Nephron (organoid): ENCODE data around the gene KIAA2012.

ENCODE experiments used
- H3K27ac Mint-ChIP-seq, 3 experiments: 2 replicates each; pipeline ENCODE4 v1.8.0; 2020; ENCODE audit warnings: mixed read lengths in 3 of 3, mild to moderate bottlenecking in 2 of 3, moderate library complexity in 1 of 3
- H3K27me3 Mint-ChIP-seq: 2 replicates; pipeline ENCODE4 v1.8.0; 2021; ENCODE audit warnings: low read depth, mild to moderate bottlenecking, moderate library complexity, mixed read lengths
- H3K36me3 Mint-ChIP-seq: 2 replicates; pipeline ENCODE4 v1.8.0; 2020; ENCODE audit warnings: low read depth, mixed read lengths
- H3K4me1 Mint-ChIP-seq: 2 replicates; pipeline ENCODE4 v1.8.0; 2020; ENCODE audit warnings: mixed read lengths
- H3K4me3 Mint-ChIP-seq, 3 experiments: 2 replicates each; pipeline ENCODE4 v1.8.0; 2020; ENCODE audit warnings: mild to moderate bottlenecking in 3 of 3, mixed read lengths in 3 of 3, moderate library complexity in 2 of 3
- H3K9me3 Mint-ChIP-seq: 2 replicates; pipeline ENCODE4 v1.8.0; 2020; ENCODE audit warnings: mixed read lengths
- CTCF ChIP-seq, 3 experiments: fragments of 200-600 bp; sonication (generic); IDR thresholded peaks; one replicate each; pipeline ENCODE4 v1.5.0; 2021; ENCODE audit warnings: antibody characterized with exemption in 3 of 3; ENCODE audit not compliant: unreplicated experiment in 3 of 3

KIAA2012 gene

GRCh38 chr2:202046572-202046971 is 26.5 kb upstream of the KIAA2012 start:
- peaks cover 53% of the 10 kb centered on the region for H3K4me1 Mint-ChIP-seq
- H3K27ac Mint-ChIP-seq = peak overlapping the region in 1 of 3 experiments; percentile 24
- no peaks in the 10 kb centered on the region for H3K36me3 Mint-ChIP-seq
- H3K27me3 Mint-ChIP-seq = no peaks in the 10 kb centered on the region
- H3K4me3 Mint-ChIP-seq = no peak overlapping the region
- TF ChIP-seq CTCF (IDR thresholded peaks at IDR 0.05; ENCODE audit: unreplicated experiment in 3 of 3) = no peak
- H3K9me3 Mint-ChIP-seq = no peaks in the 10 kb centered on the region

- Mint-ChIP-seq H3K27me3 (peaks cover 3% of the 10 kb centered on the region), H3K9me3 (no peaks in the 10 kb centered on the region), H3K4me3 (no peak overlapping the region), H3K36me3 (no peaks in the 10 kb centered on the region), H3K27ac (no peak overlapping the region), H3K4me1 (peaks cover 45% of the 10 kb centered on the region)
- no peak for TF ChIP-seq CTCF (IDR thresholded peaks at IDR 0.05; ENCODE audit: unreplicated experiment in 3 of 3)
Measured at GRCh38 chr2:202049092-202049728, 23.8 kb upstream of the KIAA2012 start.

- H3K4me1 Mint-ChIP-seq = peaks cover 39% of the 10 kb centered on the region
- no peak overlapping the region for H3K4me3 Mint-ChIP-seq
Measured at GRCh38 chr2:202049840-202050239, 23.2 kb upstream of the KIAA2012 start.

GRCh38 chr2:202050652-202051051 is 22.4 kb upstream of the KIAA2012 start:
- no peak overlapping the region for H3K27ac Mint-ChIP-seq
- H3K27me3 Mint-ChIP-seq = peaks cover 3% of the 10 kb centered on the region
- H3K4me3 Mint-ChIP-seq = no peak overlapping the region
- peaks cover 34% of the 10 kb centered on the region for H3K4me1 Mint-ChIP-seq
- no peaks in the 10 kb centered on the region for H3K36me3 Mint-ChIP-seq
- no peaks in the 10 kb centered on the region for H3K9me3 Mint-ChIP-seq
- no peak for TF ChIP-seq CTCF (IDR thresholded peaks at IDR 0.05; ENCODE audit: unreplicated experiment in 3 of 3)

More at GRCh38 chr2:202049840-202050239, 23.2 kb upstream of the KIAA2012 start:
- Mint-ChIP-seq H3K36me3 (no peaks in the 10 kb centered on the region), H3K9me3 (no peaks in the 10 kb centered on the region), H3K27ac (peak overlapping the region in 1 of 3 experiments; percentile 7), H3K27me3 (peaks cover 3% of the 10 kb centered on the region)
- no peak for TF ChIP-seq CTCF (IDR thresholded peaks at IDR 0.05; ENCODE audit: unreplicated experiment in 3 of 3)

- H3K27ac Mint-ChIP-seq = peak overlapping the region in 2 of 3 experiments; percentile 5 to 21
- no peaks in the 10 kb centered on the region for H3K9me3 Mint-ChIP-seq
- peaks cover 28% of the 10 kb centered on the region for H3K4me1 Mint-ChIP-seq
- no peaks in the 10 kb centered on the region for H3K36me3 Mint-ChIP-seq
- H3K27me3 Mint-ChIP-seq = peaks cover 3% of the 10 kb centered on the region
- TF ChIP-seq CTCF (IDR thresholded peaks at IDR 0.05; ENCODE audit: unreplicated experiment in 3 of 3) = no peak
- no peak overlapping the region for H3K4me3 Mint-ChIP-seq
Measured at GRCh38 chr2:202051499-202052161, 21.4 kb upstream of the KIAA2012 start.

- Mint-ChIP-seq H3K9me3 (no peaks in the 10 kb centered on the region), H3K36me3 (no peaks in the 10 kb centered on the region), H3K4me1 (peaks cover 29% of the 10 kb centered on the region), H3K4me3 (no peak overlapping the region), H3K27ac (peak overlapping the region in 2 of 3 experiments; percentile 5 to 32), H3K27me3 (peaks cover 3% of the 10 kb centered on the region)
- no peak for TF ChIP-seq CTCF (IDR thresholded peaks at IDR 0.05; ENCODE audit: unreplicated experiment in 3 of 3)
Measured at GRCh38 chr2:202052235-202052634, 20.8 kb upstream of the KIAA2012 start.
